Esophagus muscularis mucosa (tissue), 3 donors: ENCODE data around the gene ANKRD53.
"Not testable (repeated sequence)": the region's sequence is repeated elsewhere in the genome, so short reads cannot be mapped to it uniquely, and the experiment has no call there.

Experiments
- POLR2A ChIP-seq: fragments of 450-650 bp; IDR thresholded peaks from one replicate; pipeline ENCODE4 v1.6.1; 2017; ENCODE audit warnings: antibody characterized with exemption, moderate library complexity, mild to moderate bottlenecking, low read depth
- TF ChIP-seq, protein P1 (sequence below), 3 experiments: fragments of 200-600 bp in 2 of 3; fragments of 450-650 bp in 1 of 3; sonication (generic) in 2 of 3; IDR thresholded peaks; one replicate each; pipeline ENCODE4 v1.5.1; 2017 to 2019; ENCODE audit warnings: antibody characterized with exemption in 3 of 3, mild to moderate bottlenecking in 2 of 3, moderate library complexity in 1 of 3

DNA sequence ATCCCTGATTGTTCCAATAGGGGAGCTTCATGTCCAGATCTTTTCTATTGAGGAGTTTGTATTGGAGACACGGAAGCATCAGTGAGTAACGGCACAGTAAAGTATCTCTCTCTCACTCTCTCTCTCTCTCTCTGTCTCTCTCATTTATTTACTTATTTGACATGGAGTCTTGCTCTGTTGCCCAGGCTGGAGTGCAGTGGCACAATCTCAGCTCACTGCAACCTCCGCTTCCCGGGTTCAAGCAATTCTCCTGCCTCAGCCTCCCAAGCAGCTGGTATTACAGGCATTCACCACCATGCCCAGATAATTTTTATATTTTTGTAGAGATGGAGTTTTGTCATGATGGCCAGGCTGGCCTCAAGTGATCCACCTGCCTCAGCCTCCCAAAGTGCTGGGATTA, 20.5 kb downstream of the ANKRD53 start:
- TF ChIP-seq, protein P1, sequence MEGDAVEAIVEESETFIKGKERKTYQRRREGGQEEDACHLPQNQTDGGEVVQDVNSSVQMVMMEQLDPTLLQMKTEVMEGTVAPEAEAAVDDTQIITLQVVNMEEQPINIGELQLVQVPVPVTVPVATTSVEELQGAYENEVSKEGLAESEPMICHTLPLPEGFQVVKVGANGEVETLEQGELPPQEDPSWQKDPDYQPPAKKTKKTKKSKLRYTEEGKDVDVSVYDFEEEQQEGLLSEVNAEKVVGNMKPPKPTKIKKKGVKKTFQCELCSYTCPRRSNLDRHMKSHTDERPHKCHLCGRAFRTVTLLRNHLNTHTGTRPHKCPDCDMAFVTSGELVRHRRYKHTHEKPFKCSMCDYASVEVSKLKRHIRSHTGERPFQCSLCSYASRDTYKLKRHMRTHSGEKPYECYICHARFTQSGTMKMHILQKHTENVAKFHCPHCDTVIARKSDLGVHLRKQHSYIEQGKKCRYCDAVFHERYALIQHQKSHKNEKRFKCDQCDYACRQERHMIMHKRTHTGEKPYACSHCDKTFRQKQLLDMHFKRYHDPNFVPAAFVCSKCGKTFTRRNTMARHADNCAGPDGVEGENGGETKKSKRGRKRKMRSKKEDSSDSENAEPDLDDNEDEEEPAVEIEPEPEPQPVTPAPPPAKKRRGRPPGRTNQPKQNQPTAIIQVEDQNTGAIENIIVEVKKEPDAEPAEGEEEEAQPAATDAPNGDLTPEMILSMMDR (IDR thresholded peaks at IDR 0.05) = not testable (repeated sequence)
- not testable (repeated sequence) for TF ChIP-seq POLR2A
